B cell (primary cell): ENCODE data around the gene CD276.

Experiments
- CTCF ChIP-seq: fragments of 200-600 bp; IDR thresholded peaks from one replicate; pipeline ENCODE4 v1.8.0; 2022; ENCODE audit warnings: antibody characterized with exemption, mild to moderate bottlenecking
- EZH2 ChIP-seq: IDR thresholded peaks from 2 replicates; pipeline ENCODE4 v1.6.1; 2012; ENCODE audit warnings: borderline replicate concordance, low read depth, mild to moderate bottlenecking, moderate library complexity, low read length; ENCODE audit not compliant: insufficient read depth, poor library complexity, severe bottlenecking

GRCh38 chr15:73686781-73687256 lies 2.6 kb downstream of the CD276 start:
- TF ChIP-seq EZH2 (no peak), CTCF (no peak)
